Epithelial cell of esophagus (primary cell): Measurements from ENCODE around the gene ZNF287.

Experiments
- DNase-seq: peaks from one replicate; pipeline ENCODE4 v3.0.0; 2010; ENCODE audit warnings: low read depth
- H3K4me3 ChIP-seq: 2 replicates; pipeline ENCODE4 v1.5.1; 2011; ENCODE audit warnings: mild to moderate bottlenecking, low read length, control low read depth
- CTCF ChIP-seq: IDR thresholded peaks from 2 replicates; pipeline ENCODE4 v1.5.1; 2011; ENCODE audit warnings: low read depth, mild to moderate bottlenecking, low read length, control low read depth, inconsistent platforms; ENCODE audit not compliant: insufficient read depth; ENCODE audit errors: missing control alignments

The ZNF287 gene

DNA sequence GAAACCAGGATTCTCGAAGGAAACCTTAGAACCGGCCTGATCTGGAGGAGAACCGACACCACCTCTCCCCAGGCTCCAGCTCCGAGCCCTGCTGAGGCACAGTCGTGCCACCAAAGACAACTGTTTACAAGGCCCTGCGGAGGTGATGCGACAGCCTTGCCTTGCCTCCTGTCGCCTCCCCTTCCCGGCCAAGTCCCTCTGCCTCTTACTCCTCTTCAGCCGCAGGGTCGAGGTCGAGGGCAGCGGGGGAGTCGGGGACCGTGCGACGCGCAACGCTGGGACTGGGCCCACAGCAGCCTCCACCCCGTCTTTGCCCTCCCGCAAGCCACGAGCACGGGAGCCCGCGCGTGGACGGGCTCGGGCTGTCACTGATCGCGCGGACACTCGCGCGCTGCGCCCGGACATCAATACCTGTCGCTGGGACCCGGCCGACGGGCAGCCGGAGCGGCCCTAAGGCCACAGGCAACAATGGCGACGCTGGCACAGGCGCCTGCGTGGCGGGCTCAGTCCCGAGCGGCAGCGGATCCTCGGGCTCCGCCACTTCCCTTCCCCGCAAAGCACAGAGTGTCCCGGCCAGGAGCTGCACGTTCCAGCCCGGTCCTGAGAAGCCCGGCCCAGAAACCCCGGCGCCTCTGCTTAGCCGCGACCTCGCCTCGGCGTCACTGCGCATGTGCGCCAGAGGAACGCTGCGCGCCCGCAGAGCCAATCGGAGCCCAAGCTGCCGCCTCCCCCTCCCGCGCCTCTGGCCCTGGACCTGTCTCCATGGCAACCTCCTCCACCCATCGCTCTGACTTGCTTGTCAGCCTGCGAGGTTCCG lies at the start of gene ZNF287:
TSS of gene ZNF287 (minus strand) at position 664 of the 817 bp plus-strand sequence. CDS start 1,473 bp downstream, outside the sequence.
- TF ChIP-seq CTCF: no peak
- DNase-seq: peak; percentile 90
- H3K4me3 ChIP-seq: peak within 1 kb of the TSS; percentile 70

DNA sequence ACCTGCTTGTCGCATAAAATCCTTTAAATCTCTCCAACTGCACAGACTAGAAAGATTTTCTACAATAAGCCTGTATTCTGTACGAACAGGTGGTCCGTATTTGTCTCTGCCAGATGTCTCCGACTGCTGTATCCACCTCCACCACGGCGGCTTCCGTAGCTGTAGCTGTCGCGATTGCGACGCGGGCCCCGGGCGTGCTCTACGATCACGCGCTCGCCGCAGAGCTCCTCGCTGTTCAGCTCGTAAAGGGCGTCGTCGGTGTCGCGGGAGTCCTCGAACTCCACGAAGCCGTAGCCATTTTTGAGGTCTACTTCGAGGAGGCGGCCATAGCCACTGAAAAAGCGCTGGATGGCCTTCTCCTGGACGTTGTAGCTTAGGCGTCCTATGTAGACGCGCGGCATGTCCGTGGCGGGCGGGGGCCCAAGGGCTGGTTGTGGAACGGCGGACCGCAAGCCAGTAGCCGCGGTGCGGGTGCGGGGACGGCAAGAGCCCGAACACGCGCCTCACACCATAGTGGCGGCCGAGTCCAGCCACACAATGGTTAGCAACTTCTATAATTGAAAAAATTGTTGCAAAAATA lies 48.6 kb upstream of the ZNF287 start:
- no peak overlapping the region for H3K4me3 ChIP-seq
- DNase-seq: no peak
- no peak for TF ChIP-seq CTCF

GRCh38 chr17:16599537-16599936 lies 30.5 kb upstream of the ZNF287 start:
- H3K4me3 ChIP-seq: no peak overlapping the region
- TF ChIP-seq CTCF: no peak
- DNase-seq: no peak

GRCh38 chr17:16593356-16594102 lies 24.5 kb upstream of the ZNF287 start:
- TF ChIP-seq CTCF: no peak
- DNase-seq: peak; percentile 64

DNA sequence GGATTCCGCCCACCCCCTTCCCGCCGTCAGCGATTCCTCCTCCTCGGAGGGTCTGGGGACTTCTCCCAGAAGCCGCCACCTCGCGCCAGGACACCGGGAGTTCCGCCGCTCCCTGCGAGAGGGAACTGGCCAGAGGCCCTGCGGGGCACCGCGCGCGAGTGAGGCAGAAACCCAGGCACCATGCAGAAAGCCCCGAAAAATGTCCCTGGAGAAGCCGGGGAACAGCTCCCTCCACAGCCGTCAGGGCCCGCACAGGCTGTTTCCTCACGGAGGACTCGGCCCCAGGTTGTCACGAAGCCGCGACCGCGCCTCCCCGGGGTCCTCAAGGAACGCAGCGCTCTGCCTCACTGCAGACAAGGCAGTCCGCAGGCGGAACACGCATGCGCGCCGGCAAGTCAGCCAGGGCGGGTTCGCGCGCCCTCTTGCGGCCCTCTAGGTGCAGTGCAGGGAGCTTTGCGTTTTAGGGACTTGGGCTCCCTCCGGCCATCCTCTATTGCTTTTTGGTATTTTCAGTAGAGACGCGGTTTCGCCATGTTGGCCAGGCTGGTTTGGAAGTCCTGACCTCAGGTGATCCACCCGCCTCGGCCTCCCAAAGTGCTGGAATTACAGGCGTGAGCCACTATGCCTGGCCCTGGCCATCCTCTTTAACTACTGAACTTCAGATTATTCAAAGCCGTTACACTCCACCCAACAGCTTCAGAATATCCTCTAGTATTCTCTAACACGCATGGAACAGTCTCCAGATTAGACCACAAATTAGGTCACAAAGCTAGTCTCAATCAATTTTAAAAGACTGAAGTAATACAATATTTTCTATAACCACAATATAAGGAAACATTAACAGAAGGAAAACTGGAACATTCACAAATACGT lies 20.3 kb upstream of the ZNF287 start:
- TF ChIP-seq CTCF: peak; percentile 92
- peak overlapping the region; percentile 77 for H3K4me3 ChIP-seq
- DNase-seq: peak; percentile 81

More at GRCh38 chr17:16593356-16594102, 24.5 kb upstream of the ZNF287 start:
- no peak overlapping the region for H3K4me3 ChIP-seq

- no peak for DNase-seq
- no peak overlapping the region for H3K4me3 ChIP-seq
- no peak for TF ChIP-seq CTCF
These were observed 16.8 kb upstream of the ZNF287 start for GRCh38 chr17:16585796-16586195.
